Activated CD4-positive, alpha-beta memory T cell treated with anti-CD3 and anti-CD28 coated beads, Interleukin-2, amount 10 ng/mL, durations not matched to agents 7 days and 5 days (primary cell): ENCODE measurements around the gene ATF2. TPM values are rescaled to one million over a fixed set of nuclear protein-coding genes. Genes with fewer than 3 reads are reported as not detected.
A peak's percentile ranks its signal among the peaks of the same experiment; 100 is the strongest.

ENCODE experiments used
- CTCF ChIA-PET: fragments of 350-600 bp; sonication (Branson Sonifier 250); formaldehyde crosslinking; loops from one replicate; lab custom pipeline; 2021; ENCODE audit warnings: antibody characterized with exemption, inconsistent platforms; lab: Charles Lee
- POLR2A ChIA-PET: fragments of 350-600 bp; sonication (Branson Sonifier 250); formaldehyde crosslinking; loops from one replicate; lab custom pipeline; 2021; ENCODE audit warnings: antibody characterized with exemption; lab: Charles Lee
- DNase-seq: peaks from one replicate; pipeline ENCODE4 v3.0.0-alpha.2; 2020
- H3K27ac Mint-ChIP-seq: one replicate; pipeline ENCODE4 v1.8.0; 2021; ENCODE audit warnings: mild to moderate bottlenecking, mixed read lengths
- H3K27me3 Mint-ChIP-seq: one replicate; pipeline ENCODE4 v1.8.0; 2021; ENCODE audit warnings: mixed read lengths
- H3K36me3 Mint-ChIP-seq: one replicate; pipeline ENCODE4 v1.8.0; 2021; ENCODE audit warnings: low read depth, mixed read lengths
- H3K4me1 Mint-ChIP-seq: one replicate; pipeline ENCODE4 v1.8.0; 2021; ENCODE audit warnings: mixed read lengths
- H3K4me3 Mint-ChIP-seq: one replicate; pipeline ENCODE4 v1.8.0; 2021; ENCODE audit warnings: mild to moderate bottlenecking, mixed read lengths
- H3K9me3 Mint-ChIP-seq: one replicate; pipeline ENCODE4 v1.8.0; 2021; ENCODE audit warnings: mixed read lengths
- total RNA-seq, 2 experiments: library from RNA; stranded (reverse); gene quantifications; one replicate each; pipeline ENCODE4 v1.2.3, GENCODE V29; 2021

ATF2 gene
- total RNA-seq, 2 experiments from 2014 or later, result 61.4 to 63.6 TPM

DNA sequence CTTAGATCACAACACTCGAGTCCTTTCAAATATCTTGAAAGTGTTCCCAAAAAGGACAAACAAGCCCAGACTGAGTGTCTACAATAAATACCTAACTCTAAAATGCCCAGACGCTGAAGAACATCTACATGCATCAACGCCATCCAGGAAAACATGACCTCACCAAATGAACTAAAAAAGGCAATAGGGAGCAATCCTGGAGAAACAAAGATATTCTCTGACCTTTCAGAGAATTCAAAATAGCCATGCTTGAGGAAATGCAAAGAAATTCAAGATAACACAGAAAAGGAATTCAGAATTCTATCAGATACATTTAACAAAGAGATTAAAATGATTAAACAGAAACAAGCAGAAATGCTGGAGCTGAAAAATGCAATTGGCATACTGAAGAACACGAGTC lies 101.6 kb downstream of the ATF2 start:
- CTCF ChIA-PET, result no interaction called here
- no peak overlapping the region for H3K4me3 Mint-ChIP-seq
- H3K27me3 Mint-ChIP-seq, result no peaks in the 10 kb centered on the region
- H3K27ac Mint-ChIP-seq, result no peak overlapping the region
- POLR2A ChIA-PET, result no interaction called here
- no peaks in the 10 kb centered on the region for H3K9me3 Mint-ChIP-seq
- peaks cover 50% of the 10 kb centered on the region for H3K36me3 Mint-ChIP-seq
- DNase-seq, result no peak
- peaks cover 2% of the 10 kb centered on the region for H3K4me1 Mint-ChIP-seq

DNA sequence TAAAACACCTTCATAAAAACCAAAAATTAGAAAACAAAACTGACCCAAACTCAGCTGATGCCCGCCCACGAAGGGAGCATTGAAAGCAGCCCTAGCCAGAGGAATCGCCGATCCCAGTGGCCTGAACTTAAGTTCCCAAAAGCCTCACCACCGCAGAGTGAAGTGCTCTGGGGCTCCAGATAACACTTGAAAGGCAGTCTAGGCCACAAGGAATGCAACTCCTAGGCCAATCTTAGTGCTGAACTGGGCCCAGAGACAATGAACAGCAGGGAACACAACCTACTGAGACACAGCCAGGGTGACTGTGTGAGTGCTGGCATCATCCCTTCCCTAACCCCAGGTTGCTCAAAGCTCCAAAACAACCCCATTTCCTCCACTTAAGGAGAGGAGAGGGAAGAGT lies 103.2 kb downstream of the ATF2 start:
- no peaks in the 10 kb centered on the region for H3K9me3 Mint-ChIP-seq
- H3K4me3 Mint-ChIP-seq, result no peak overlapping the region
- DNase-seq, result no peak
- ChIA-PET POLR2A (interaction anchor here (0.6 kb wide), 1 partner anchor 12 kb away, joined by 3 read pairs; no protein-coding TSS in a partner anchor), CTCF (no interaction called here)
- peaks cover 42% of the 10 kb centered on the region for H3K36me3 Mint-ChIP-seq
- H3K27ac Mint-ChIP-seq, result no peak overlapping the region
- H3K4me1 Mint-ChIP-seq, result peaks cover 2% of the 10 kb centered on the region
- H3K27me3 Mint-ChIP-seq, result no peaks in the 10 kb centered on the region

DNA sequence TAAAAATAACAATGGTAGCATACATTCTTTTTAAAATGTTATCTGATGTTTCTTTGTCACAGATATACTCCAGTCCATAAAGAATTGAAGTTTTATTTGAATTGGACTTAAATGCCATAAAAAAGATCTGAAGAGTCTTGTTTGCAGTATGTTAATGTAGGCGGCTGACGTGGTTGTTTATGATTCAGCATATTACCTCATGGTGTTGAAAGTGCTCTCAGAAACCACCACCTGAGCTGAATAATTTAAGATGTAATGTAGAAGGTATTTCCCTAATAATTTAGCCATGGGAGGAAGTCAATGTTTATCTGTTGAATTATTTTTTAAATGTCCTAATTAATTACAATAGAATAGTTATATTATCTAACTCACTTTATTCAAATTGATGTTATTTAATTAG lies 104.3 kb downstream of the ATF2 start:
- Mint-ChIP-seq H3K36me3 (peaks cover 41% of the 10 kb centered on the region), H3K27ac (no peak overlapping the region), H3K27me3 (no peaks in the 10 kb centered on the region), H3K4me3 (no peak overlapping the region), H3K9me3 (no peaks in the 10 kb centered on the region), H3K4me1 (peaks cover 2% of the 10 kb centered on the region)
- POLR2A ChIA-PET, result no interaction called here
- no peak for DNase-seq
- CTCF ChIA-PET, result no interaction called here

DNA sequence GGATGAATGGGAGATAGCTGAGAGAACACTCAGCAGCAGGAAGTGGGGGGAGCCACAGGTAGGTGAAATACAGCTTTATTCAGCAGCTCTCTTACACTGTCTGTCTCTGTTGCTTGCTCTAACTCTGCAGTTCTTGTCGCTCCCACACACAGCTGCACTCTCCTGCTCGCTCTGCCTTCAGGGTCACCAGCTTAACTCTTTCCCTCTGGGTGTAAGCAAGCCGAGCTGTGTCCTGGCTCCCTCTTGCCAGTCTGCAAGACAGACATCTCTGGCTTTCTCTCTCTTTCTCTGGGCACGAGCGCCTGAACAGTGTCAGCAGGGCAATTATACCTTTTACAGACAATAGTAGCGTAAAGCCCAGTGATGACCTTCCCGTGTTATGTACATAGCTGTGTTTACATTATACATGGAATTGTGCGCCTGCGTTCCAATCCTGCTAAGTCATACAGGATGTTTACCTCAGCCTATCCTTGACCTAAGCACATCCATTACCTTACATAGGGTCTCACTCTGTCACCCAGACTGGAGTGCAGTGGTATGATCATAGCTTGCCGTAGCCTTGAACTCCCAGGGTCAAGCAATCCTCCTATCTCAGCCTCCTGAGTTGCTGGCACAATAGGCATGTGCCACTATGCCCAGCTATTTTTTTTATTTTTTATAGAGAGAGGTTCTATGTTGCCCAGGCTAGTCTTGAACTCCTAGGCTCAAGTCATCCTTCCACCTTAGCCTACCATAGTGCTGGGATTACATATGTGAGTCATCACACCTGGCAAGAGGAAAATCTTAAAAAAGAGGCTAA lies 105.0 kb downstream of the ATF2 start:
- peaks cover 2% of the 10 kb centered on the region for H3K4me1 Mint-ChIP-seq
- ChIA-PET CTCF (no interaction called here), POLR2A (no interaction called here)
- H3K27me3 Mint-ChIP-seq, result no peaks in the 10 kb centered on the region
- no peaks in the 10 kb centered on the region for H3K9me3 Mint-ChIP-seq
- no peak overlapping the region for H3K27ac Mint-ChIP-seq
- peaks cover 36% of the 10 kb centered on the region for H3K36me3 Mint-ChIP-seq
- H3K4me3 Mint-ChIP-seq, result no peak overlapping the region
- DNase-seq, result no peak

DNA sequence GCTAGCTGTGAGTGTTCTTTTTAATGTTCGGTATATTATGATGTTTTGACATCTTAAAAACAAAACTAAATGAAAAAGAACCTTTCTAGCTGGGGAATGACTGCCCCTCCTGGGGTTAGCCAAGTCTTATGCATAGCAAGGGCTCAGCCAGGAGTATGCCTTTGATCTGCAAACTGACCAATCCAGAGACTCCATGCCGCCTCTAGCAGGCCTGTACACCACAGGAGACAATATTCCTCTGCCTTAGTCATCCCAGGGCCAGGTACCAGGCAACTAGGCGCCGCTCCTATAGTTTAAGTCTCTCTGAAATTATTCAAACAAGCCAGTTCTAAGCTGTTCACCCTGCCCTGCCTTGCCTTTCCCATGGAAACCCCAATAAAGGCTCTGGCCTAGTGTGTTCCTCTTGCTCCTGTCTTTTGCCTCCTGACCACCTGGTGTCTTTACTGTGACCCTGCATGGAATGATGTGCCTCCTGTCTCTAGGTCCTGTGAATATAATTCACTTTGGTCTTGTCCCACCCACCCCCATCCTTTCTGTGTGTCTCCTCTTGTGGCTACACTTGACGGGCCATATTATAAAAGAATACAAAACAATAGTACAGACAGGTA lies 110.8 kb downstream of the ATF2 start:
- CTCF ChIA-PET, result interaction anchor here (0.7 kb wide), 1 partner anchor 70 kb away, joined by 5 read pairs; no protein-coding TSS in a partner anchor
- no peaks in the 10 kb centered on the region for H3K27me3 Mint-ChIP-seq
- no peaks in the 10 kb centered on the region for H3K4me1 Mint-ChIP-seq
- no peak overlapping the region for H3K27ac Mint-ChIP-seq
- no peak overlapping the region for H3K4me3 Mint-ChIP-seq
- no peak for DNase-seq
- H3K36me3 Mint-ChIP-seq, result peaks cover 4% of the 10 kb centered on the region
- no peaks in the 10 kb centered on the region for H3K9me3 Mint-ChIP-seq
- POLR2A ChIA-PET, result no interaction called here

DNA sequence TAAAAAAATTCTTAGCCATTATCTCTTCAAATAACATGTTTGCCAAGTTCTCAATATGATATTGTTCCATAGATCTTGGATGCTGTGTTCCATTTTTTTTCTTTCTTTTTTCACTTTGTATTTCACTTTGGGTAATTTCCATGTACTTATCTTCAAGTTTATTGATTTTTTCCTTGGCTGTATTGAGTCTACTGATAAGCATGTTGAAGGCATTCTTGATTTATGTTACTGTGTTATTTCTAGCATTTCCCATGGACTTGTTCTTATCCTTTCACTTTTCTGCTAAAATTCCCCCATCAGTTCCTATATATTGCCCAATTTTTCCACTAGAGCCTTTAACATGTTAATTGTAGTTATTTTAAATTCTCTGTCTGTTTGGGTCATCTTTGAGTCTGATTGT lies 112.0 kb downstream of the ATF2 start:
- no peaks in the 10 kb centered on the region for H3K4me1 Mint-ChIP-seq
- no peak for DNase-seq
- no peaks in the 10 kb centered on the region for H3K27me3 Mint-ChIP-seq
- no peaks in the 10 kb centered on the region for H3K9me3 Mint-ChIP-seq
- no peak overlapping the region for H3K27ac Mint-ChIP-seq
- no peak overlapping the region for H3K4me3 Mint-ChIP-seq
- CTCF ChIA-PET, result no interaction called here
- H3K36me3 Mint-ChIP-seq, result peaks cover 4% of the 10 kb centered on the region
- POLR2A ChIA-PET, result no interaction called here

DNA sequence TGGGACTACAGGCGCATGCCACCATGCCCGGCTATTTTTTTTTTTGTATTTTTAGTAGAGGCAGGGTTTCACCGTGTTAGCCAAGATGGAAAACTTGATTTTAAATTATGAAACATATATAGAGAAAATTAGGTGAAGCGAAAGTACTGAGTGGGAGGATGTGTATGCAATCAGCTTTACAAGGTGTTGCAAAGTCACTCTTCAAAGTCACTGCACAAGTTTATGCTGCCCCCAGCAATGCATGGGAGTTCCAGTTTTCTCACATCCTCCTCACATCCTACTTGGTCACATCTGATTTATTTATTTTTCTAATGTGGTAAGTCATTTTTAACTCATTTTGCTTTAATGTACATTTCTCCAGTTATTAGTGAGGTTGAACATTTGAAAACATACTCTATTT lies 113.7 kb downstream of the ATF2 start:
- H3K4me3 Mint-ChIP-seq, result no peak overlapping the region
- no peak overlapping the region for H3K27ac Mint-ChIP-seq
- ChIA-PET POLR2A (no interaction called here), CTCF (no interaction called here)
- H3K36me3 Mint-ChIP-seq, result peaks cover 3% of the 10 kb centered on the region
- DNase-seq, result no peak
- no peaks in the 10 kb centered on the region for H3K27me3 Mint-ChIP-seq
- H3K4me1 Mint-ChIP-seq, result no peaks in the 10 kb centered on the region
- no peaks in the 10 kb centered on the region for H3K9me3 Mint-ChIP-seq

DNA sequence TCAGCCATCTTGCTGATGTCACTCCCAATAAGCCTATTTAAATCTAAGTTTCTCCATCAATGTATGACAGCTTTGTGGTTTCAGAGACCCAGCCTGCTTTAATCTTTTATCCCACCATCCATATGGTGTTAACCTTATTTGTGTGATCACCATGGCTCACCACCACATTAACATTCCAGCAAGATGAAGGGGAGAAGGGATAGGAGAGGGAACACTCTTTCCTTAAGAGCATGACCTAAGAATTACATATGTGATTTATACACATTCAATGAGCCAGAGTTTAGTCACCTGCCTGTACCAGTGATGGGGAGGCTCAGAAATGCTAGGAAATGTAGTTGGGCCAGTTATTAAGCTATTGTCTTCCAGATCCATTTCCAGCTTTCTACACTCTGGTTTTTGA lies 118.3 kb downstream of the ATF2 start:
- no peak for DNase-seq
- CTCF ChIA-PET, result interaction anchor here (2.2 kb wide), 1 partner anchor 13 kb away, joined by 6 read pairs; no protein-coding TSS in a partner anchor
- Mint-ChIP-seq H3K4me3 (no peak overlapping the region), H3K4me1 (no peaks in the 10 kb centered on the region), H3K27me3 (no peaks in the 10 kb centered on the region), H3K27ac (no peak overlapping the region), H3K9me3 (no peaks in the 10 kb centered on the region), H3K36me3 (no peaks in the 10 kb centered on the region)
- POLR2A ChIA-PET, result no interaction called here

DNA sequence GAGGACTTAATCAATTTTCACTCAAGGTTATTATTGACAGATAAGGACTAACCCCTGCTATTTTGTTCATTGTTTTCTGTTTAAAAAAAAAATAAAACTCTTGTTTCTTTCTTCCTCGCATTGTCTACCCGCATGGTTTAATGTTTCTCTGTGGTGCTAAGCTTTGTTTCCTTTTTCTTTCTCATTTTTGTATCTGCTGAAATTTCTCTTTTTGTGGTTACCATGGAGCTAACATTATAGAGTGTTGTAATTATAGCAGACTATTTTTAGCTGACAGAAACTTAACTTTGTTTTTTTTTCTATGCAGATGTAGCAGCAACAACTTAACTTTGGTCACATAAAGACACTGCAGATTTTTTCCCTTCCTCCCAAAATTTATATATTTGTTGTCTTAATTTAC lies 119.7 kb downstream of the ATF2 start:
- no peaks in the 10 kb centered on the region for H3K4me1 Mint-ChIP-seq
- no peak overlapping the region for H3K4me3 Mint-ChIP-seq
- POLR2A ChIA-PET, result no interaction called here
- no peak for DNase-seq
- CTCF ChIA-PET, result interaction anchor here (2.2 kb wide), 1 partner anchor 11 kb away, joined by 6 read pairs; no protein-coding TSS in a partner anchor
- H3K36me3 Mint-ChIP-seq, result no peaks in the 10 kb centered on the region
- peaks cover 2% of the 10 kb centered on the region for H3K27me3 Mint-ChIP-seq
- H3K9me3 Mint-ChIP-seq, result no peaks in the 10 kb centered on the region
- H3K27ac Mint-ChIP-seq, result no peak overlapping the region

DNA sequence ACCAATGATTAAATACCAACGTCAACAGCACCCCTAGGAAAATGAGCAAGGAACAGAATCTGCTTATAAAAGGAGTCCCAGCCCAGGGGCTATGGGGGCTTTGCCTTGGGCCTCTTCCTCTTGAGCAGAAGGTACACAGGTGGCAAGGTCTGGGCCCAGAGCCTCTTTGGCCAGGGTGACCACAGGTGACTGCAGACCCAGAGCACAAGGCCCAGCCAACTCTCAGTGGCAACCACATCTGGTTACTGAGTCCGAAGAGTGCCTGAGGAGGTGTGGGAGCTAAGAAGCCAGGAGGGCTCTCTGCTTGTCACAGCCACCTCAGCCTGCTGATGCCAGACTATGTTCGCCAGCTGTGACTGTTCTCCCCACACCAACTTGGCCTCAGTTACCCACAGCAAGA lies 128.5 kb downstream of the ATF2 start:
- H3K36me3 Mint-ChIP-seq, result no peaks in the 10 kb centered on the region
- CTCF ChIA-PET, result interaction anchor here (0.9 to 1.6 kb wide), 2 partner anchors 8 to 290 kb away, joined by 3 read pairs; no protein-coding TSS in a partner anchor

DNA sequence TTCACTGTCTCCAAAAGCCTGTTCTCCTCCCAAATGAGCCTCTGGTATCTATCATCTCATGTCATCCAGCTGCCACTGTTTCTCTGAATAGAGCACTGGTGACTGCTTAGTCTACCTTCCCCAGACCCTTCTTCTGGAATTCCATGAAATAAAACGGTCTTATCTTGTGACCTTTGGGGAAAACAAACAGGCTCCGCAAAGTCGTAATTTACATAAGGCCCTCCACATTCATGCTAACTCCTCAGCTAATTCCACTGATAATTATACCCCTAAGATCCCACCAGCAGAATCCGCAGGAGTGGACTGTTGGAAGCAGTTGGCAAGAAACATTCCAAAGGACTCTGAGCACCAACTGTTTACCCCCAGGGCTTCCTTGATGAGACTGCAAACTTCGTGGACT lies 129.0 kb downstream of the ATF2 start:
- H3K4me1 Mint-ChIP-seq, result peaks cover 6% of the 10 kb centered on the region
- H3K9me3 Mint-ChIP-seq, result peaks cover 2% of the 10 kb centered on the region
- no peak overlapping the region for H3K27ac Mint-ChIP-seq
- ChIA-PET CTCF (interaction anchor here (0.6 to 1.6 kb wide), 3 partner anchors 8 to 200 kb away, joined by 3 to 5 read pairs (median 4); no protein-coding TSS in a partner anchor), POLR2A (no interaction called here)
- H3K36me3 Mint-ChIP-seq, result no peaks in the 10 kb centered on the region
- no peak for DNase-seq
- H3K27me3 Mint-ChIP-seq, result peaks cover 5% of the 10 kb centered on the region
- no peak overlapping the region for H3K4me3 Mint-ChIP-seq

More for the DNA sequence above, 128.5 kb downstream of the ATF2 start:
- Mint-ChIP-seq H3K9me3 (peaks cover 2% of the 10 kb centered on the region), H3K27ac (no peak overlapping the region), H3K4me1 (peaks cover 6% of the 10 kb centered on the region), H3K4me3 (no peak overlapping the region), H3K27me3 (peaks cover 5% of the 10 kb centered on the region)
- DNase-seq, result no peak
- POLR2A ChIA-PET, result no interaction called here

DNA sequence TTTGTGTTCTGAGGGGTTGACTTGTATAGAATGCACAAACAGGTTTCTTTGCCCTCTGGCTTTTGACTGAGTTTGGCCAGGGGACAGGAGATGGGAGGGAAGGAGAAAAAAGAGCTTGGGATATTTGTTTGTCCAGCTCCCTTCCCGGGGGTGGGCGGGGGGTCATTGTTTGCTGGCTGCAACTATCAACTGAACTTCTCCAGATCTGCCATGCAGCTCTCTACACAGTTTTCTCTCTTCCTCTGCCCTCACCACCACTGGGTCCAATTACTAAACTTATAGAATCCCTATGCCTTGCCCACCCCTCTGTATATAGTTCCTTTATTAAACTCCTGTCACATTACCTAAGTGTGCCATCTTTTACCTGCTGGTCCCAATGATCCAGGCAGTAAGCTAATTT lies 130.1 kb downstream of the ATF2 start:
- POLR2A ChIA-PET, result interaction anchor here (0.9 kb wide), 1 partner anchor 289 kb away, joined by 3 read pairs; no protein-coding TSS in a partner anchor
- no peak for DNase-seq
- H3K9me3 Mint-ChIP-seq, result peaks cover 2% of the 10 kb centered on the region
- H3K36me3 Mint-ChIP-seq, result no peaks in the 10 kb centered on the region
- no peak overlapping the region for H3K27ac Mint-ChIP-seq
- no peak overlapping the region for H3K4me3 Mint-ChIP-seq
- H3K4me1 Mint-ChIP-seq, result peaks cover 6% of the 10 kb centered on the region
- CTCF ChIA-PET, result interaction anchor here (0.6 to 1.7 kb wide), 5 partner anchors 11 to 458 kb away, joined by 3 to 6 read pairs (median 3); no protein-coding TSS in a partner anchor
- H3K27me3 Mint-ChIP-seq, result no peaks in the 10 kb centered on the region

DNA sequence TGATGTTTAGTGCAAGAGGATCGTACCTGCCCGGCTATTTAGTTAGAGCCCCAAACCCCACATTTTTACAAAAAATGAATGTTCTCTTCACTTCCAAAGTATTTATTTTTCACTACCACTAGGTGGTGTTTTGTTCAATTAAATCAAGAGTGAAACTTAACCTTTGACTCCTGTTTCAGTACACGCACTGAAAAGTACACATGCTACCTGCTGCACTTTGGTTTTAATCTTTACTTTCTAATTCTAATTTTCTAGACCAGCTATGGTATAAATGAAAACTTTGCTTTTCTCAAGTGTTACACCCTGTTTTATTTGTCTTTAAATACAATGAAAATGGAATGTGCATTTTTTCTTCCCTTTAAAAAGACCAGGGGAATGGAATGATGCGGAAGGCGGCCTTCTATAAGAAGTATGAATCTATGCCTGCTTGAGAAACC lies 131.4 kb downstream of the ATF2 start:
- Mint-ChIP-seq H3K27ac (peak overlapping the region; percentile 2), H3K4me3 (no peak overlapping the region), H3K4me1 (peaks cover 6% of the 10 kb centered on the region), H3K27me3 (no peaks in the 10 kb centered on the region), H3K36me3 (no peaks in the 10 kb centered on the region), H3K9me3 (no peaks in the 10 kb centered on the region)
- no peak for DNase-seq
- CTCF ChIA-PET, result interaction anchor here (0.6 to 1.8 kb wide), 3 partner anchors 13 to 339 kb away, joined by 3 to 6 read pairs (median 5); no protein-coding TSS in a partner anchor
- POLR2A ChIA-PET, result no interaction called here
